PFSK-1 (cell line): ENCODE data around the gene MAML2.

Experiments
- FOXP2 ChIP-seq: optimal IDR thresholded peaks from 2 replicates; pipeline ENCODE3; 2011; ENCODE audit warnings: borderline replicate concordance, control low read depth, inconsistent platforms; ENCODE audit not compliant: insufficient read depth; ENCODE audit errors: extremely low read length, extremely low read depth
- POLR2AphosphoS5 ChIP-seq: IDR thresholded peaks from 2 replicates; pipeline ENCODE4 v1.6.1; 2012; ENCODE audit warnings: low read depth, mild to moderate bottlenecking, control low read depth, low read length, moderate library complexity
- REST ChIP-seq, 2 experiments: IDR thresholded peaks; 2 replicates each; pipeline versions ENCODE4 v1.6.1 to v1.8.0; 2011 to 2012; ENCODE audit warnings: low read depth in 2 of 2, low read length in 2 of 2, control low read depth in 1 of 2, inconsistent platforms in 1 of 2, mild to moderate bottlenecking in 1 of 2, moderate library complexity in 1 of 2; ENCODE audit not compliant: insufficient read depth in 1 of 2
- SIN3A ChIP-seq: IDR thresholded peaks from 2 replicates; pipeline ENCODE4 v1.6.1; 2012; ENCODE audit warnings: mild to moderate bottlenecking, low read length, moderate library complexity, borderline replicate concordance; ENCODE audit not compliant: insufficient read depth
- TAF1 ChIP-seq: IDR thresholded peaks from 2 replicates; pipeline ENCODE4 v1.6.1; 2012; ENCODE audit warnings: low read length, control low read depth, borderline replicate concordance; ENCODE audit not compliant: insufficient read depth

The MAML2 gene

GRCh38 chr11:96271777-96272176 is 71.2 kb downstream of the MAML2 start:
- TF ChIP-seq FOXP2 (no peak), SIN3A (no peak), POLR2AphosphoS5 (no peak), TAF1 (no peak), REST (IDR thresholded peaks at IDR 0.05; ENCODE audit: insufficient read depth in 1 of 2, low read depth in 2 of 2, low read length in 2 of 2) (no peak)

GRCh38 chr11:96267496-96268032 is 75.4 kb downstream of the MAML2 start:
- TF ChIP-seq POLR2AphosphoS5, result no peak
- TF ChIP-seq REST (IDR thresholded peaks at IDR 0.05; ENCODE audit: insufficient read depth in 1 of 2, low read depth in 2 of 2, low read length in 2 of 2), result no peak
- TF ChIP-seq FOXP2, result no peak
- no peak for TF ChIP-seq SIN3A
- no peak for TF ChIP-seq TAF1

DNA sequence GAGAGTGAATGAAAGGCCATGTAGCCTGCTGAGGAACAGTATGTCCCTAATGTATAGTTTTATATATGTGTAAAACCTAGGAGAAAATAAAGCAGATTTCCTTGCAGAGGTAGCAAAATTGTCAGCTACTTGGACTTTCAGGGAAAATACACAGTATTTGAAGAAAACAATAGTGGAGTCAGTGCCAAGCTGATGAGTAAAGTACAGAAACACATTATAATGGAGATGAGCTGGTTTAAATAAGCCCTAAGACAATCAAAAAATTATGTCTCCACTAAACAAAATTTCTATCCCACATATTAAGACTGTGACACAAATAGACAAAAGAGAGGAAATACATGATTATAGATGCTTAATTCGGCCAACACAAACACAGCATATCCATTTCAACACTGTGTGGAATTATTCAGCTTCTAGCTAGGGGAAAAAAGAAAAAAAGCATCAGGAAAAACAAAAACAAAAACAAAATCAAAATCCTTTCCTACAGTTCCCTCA is 75.9 kb downstream of the MAML2 start:
- no peak for TF ChIP-seq TAF1
- no peak for TF ChIP-seq SIN3A
- no peak for TF ChIP-seq REST (IDR thresholded peaks at IDR 0.05; ENCODE audit: insufficient read depth in 1 of 2, low read depth in 2 of 2, low read length in 2 of 2)
- TF ChIP-seq POLR2AphosphoS5, result no peak
- TF ChIP-seq FOXP2, result no peak

DNA sequence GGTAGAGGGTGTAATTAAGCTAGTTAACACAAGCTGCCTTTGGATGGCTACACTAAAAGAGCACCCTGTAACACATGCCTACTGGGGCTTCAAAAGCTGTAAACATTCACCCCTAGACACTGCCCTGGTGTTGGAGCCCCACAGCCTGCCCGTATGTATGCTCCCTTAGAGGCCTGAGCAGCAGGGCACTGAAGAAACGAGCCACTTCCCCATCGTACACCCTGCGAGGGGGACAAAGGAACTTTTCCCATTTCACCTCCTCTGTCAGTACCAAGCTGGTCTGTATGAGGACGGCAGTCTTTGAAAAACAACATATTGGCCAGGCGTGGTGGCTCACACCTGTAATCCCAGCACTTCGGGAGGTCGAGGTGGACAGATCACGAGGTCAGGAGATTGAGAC is 77.0 kb downstream of the MAML2 start:
- no peak for TF ChIP-seq POLR2AphosphoS5
- no peak for TF ChIP-seq TAF1
- no peak for TF ChIP-seq SIN3A
- no peak for TF ChIP-seq REST (IDR thresholded peaks at IDR 0.05; ENCODE audit: insufficient read depth in 1 of 2, low read depth in 2 of 2, low read length in 2 of 2)
- no peak for TF ChIP-seq FOXP2
